GM06990 (cell line): Measurements from ENCODE around the gene OMA1.

Experiments used
- DNase-seq: peaks from one replicate; pipeline ENCODE4 v3.0.0-alpha.2; 2011; ENCODE audit not compliant: insufficient read length; ENCODE audit errors: extremely low read depth
- H3K27me3 ChIP-seq: replicated peaks from 2 replicates; pipeline ENCODE4 v1.6.0; 2011; ENCODE audit warnings: low read length; ENCODE audit not compliant: control insufficient read depth, insufficient read depth
- H3K36me3 ChIP-seq: 2 replicates; pipeline ENCODE4 v1.5.1; 2011; ENCODE audit warnings: low read length; ENCODE audit not compliant: control insufficient read depth, insufficient read depth
- H3K4me3 ChIP-seq: replicated peaks from 2 replicates; pipeline ENCODE4 v1.5.1; 2011; ENCODE audit warnings: low read depth, mild to moderate bottlenecking, control low read depth, low read length
- TF ChIP-seq, protein P1 (sequence below): IDR thresholded peaks from 2 replicates; pipeline ENCODE4 v1.5.1; 2011; ENCODE audit warnings: low read length, control low read depth, mild to moderate bottlenecking, inconsistent platforms; ENCODE audit not compliant: insufficient read depth, poor library complexity, severe bottlenecking

OMA1 gene

GRCh38 chr1:58460469-58460868 is 86.1 kb downstream of the OMA1 start:
- Histone ChIP-seq H3K4me3 (no peak overlapping the region), H3K36me3 (no peaks in the 10 kb centered on the region), H3K27me3 (no peaks in the 10 kb centered on the region)
- no peak for DNase-seq
- TF ChIP-seq, protein P1, sequence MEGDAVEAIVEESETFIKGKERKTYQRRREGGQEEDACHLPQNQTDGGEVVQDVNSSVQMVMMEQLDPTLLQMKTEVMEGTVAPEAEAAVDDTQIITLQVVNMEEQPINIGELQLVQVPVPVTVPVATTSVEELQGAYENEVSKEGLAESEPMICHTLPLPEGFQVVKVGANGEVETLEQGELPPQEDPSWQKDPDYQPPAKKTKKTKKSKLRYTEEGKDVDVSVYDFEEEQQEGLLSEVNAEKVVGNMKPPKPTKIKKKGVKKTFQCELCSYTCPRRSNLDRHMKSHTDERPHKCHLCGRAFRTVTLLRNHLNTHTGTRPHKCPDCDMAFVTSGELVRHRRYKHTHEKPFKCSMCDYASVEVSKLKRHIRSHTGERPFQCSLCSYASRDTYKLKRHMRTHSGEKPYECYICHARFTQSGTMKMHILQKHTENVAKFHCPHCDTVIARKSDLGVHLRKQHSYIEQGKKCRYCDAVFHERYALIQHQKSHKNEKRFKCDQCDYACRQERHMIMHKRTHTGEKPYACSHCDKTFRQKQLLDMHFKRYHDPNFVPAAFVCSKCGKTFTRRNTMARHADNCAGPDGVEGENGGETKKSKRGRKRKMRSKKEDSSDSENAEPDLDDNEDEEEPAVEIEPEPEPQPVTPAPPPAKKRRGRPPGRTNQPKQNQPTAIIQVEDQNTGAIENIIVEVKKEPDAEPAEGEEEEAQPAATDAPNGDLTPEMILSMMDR = no peak

- H3K4me3 ChIP-seq = no peak overlapping the region
- TF ChIP-seq, protein P1 = no peak
- DNase-seq = no peak
- H3K27me3 ChIP-seq = no peaks in the 10 kb centered on the region
- H3K36me3 ChIP-seq = no peaks in the 10 kb centered on the region
Observed at GRCh38 chr1:58459911-58460310, 86.6 kb downstream of the OMA1 start.

GRCh38 chr1:58457023-58457635 is 89.4 kb downstream of the OMA1 start:
- DNase-seq = no peak
- H3K36me3 ChIP-seq = no peaks in the 10 kb centered on the region
- TF ChIP-seq, protein P1 = no peak
- H3K4me3 ChIP-seq = no peak overlapping the region
- H3K27me3 ChIP-seq = no peaks in the 10 kb centered on the region

DNA sequence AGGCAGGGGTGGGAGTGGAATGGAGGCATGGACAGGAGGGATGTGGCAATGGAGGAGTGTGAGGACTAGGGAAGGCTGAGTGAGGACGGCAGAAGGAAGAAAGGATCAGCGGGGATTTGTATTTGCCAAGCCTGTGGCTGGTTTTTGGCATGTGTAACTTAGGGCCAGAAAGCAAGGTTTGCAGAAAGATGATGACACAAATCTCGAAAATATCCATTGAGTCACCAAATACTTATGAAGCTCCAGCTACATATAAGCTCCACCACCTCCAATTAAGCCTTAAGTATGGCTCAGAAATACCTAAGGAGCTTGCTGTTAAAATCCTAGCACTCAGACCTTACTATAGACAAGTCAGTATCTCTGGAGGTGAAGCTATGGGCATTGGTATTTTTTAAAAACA is 90.1 kb downstream of the OMA1 start:
- Histone ChIP-seq H3K4me3 (no peak overlapping the region), H3K27me3 (no peaks in the 10 kb centered on the region), H3K36me3 (no peaks in the 10 kb centered on the region)
- TF ChIP-seq, protein P1 = no peak
- DNase-seq = no peak

- H3K4me3 ChIP-seq = no peak overlapping the region
- no peaks in the 10 kb centered on the region for H3K36me3 ChIP-seq
- TF ChIP-seq, protein P1 = no peak
- DNase-seq = no peak
- H3K27me3 ChIP-seq = no peaks in the 10 kb centered on the region
Observed at GRCh38 chr1:58454807-58455206, 91.7 kb downstream of the OMA1 start.

DNA sequence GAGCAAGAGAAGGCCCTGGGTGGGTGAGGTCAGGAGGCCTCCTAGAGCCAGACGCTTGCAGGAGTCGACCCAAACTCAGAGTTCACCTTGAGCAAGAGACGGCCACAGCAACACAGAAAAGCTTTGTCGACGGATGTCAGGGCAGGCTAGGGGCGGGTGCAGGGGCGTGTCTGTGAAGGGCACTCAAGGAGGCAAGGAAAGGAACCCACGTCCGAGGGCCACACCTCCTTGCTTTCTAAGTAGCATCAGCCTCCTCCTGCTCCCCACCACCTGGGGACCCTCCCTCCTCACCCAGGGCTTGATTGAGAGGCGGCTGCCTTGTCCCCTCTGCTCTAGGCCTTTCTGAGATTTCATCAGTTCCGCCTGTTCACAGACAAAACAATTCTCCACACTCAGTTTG is 92.1 kb downstream of the OMA1 start:
- Histone ChIP-seq H3K27me3 (no peaks in the 10 kb centered on the region), H3K36me3 (no peaks in the 10 kb centered on the region), H3K4me3 (no peak overlapping the region)
- TF ChIP-seq, protein P1 = no peak
- DNase-seq = no peak
